ENCODE results near the gene IFT122.
"Not testable (repeated sequence)": the region's sequence is repeated elsewhere in the genome, so short reads cannot be mapped to it uniquely, and the experiment has no call there.

The IFT122 gene

GRCh38 chr3:129494499-129494898 lies 54.5 kb downstream of the IFT122 start:
- DNase-seq (ENCODE audit: low read depth in 3 of 3) = not testable (repeated sequence)

- not testable (repeated sequence) for DNase-seq (ENCODE audit: low read depth in 3 of 3)
These were observed 55.1 kb downstream of the IFT122 start for GRCh38 chr3:129495006-129495639.

GRCh38 chr3:129497876-129498275 lies 57.9 kb downstream of the IFT122 start:
- not testable (repeated sequence) for DNase-seq (ENCODE audit: low read depth in 3 of 3)

- not testable (repeated sequence) for DNase-seq (ENCODE audit: low read depth in 3 of 3)
These were observed 58.8 kb downstream of the IFT122 start for GRCh38 chr3:129498603-129499488.

- DNase-seq (ENCODE audit: low read depth in 3 of 3) = not testable (repeated sequence)
These were observed 59.7 kb downstream of the IFT122 start for GRCh38 chr3:129499604-129500333.

- DNase-seq (ENCODE audit: low read depth in 3 of 3) = no peak
These were observed 60.3 kb downstream of the IFT122 start for GRCh38 chr3:129500334-129500658.

- no peak for DNase-seq (ENCODE audit: low read depth in 3 of 3)
These were observed 61.6 kb downstream of the IFT122 start for GRCh38 chr3:129501630-129502029.

GRCh38 chr3:129502641-129503408 lies 62.8 kb downstream of the IFT122 start:
- DNase-seq (ENCODE audit: low read depth in 3 of 3) = no peak

- DNase-seq (ENCODE audit: low read depth in 3 of 3) = no peak
These were observed 63.7 kb downstream of the IFT122 start for GRCh38 chr3:129503471-129504291.

GRCh38 chr3:129504471-129505100 lies 64.6 kb downstream of the IFT122 start:
- no peak for DNase-seq (ENCODE audit: low read depth in 3 of 3)

GRCh38 chr3:129505341-129505740 lies 65.3 kb downstream of the IFT122 start:
- no peak for DNase-seq (ENCODE audit: low read depth in 3 of 3)

- no peak for DNase-seq (ENCODE audit: low read depth in 3 of 3)
These were observed 66.3 kb downstream of the IFT122 start for GRCh38 chr3:129506231-129506742.

GRCh38 chr3:129507181-129507831 lies 67.3 kb downstream of the IFT122 start:
- DNase-seq (ENCODE audit: low read depth in 3 of 3) = no peak

- no peak for DNase-seq (ENCODE audit: low read depth in 3 of 3)
These were observed 72.6 kb downstream of the IFT122 start for GRCh38 chr3:129512595-129512994.

- DNase-seq (ENCODE audit: low read depth in 3 of 3) = no peak
These were observed 73.7 kb downstream of the IFT122 start for GRCh38 chr3:129513705-129514104.

GRCh38 chr3:129514110-129514509 lies 74.1 kb downstream of the IFT122 start:
- no peak for DNase-seq (ENCODE audit: low read depth in 3 of 3)

GRCh38 chr3:129514563-129514962 lies 74.5 kb downstream of the IFT122 start:
- DNase-seq (ENCODE audit: low read depth in 3 of 3) = no peak

GRCh38 chr3:129515108-129515820 lies 75.2 kb downstream of the IFT122 start:
- not testable (repeated sequence) for DNase-seq (ENCODE audit: low read depth in 3 of 3)
